Measurements from ENCODE around the gene SREK1IP1.

GRCh38 chr5:64765804-64766504, 2.5 kb downstream of the SREK1IP1 start:
- TF ChIP-seq GATA3 (IDR thresholded peaks at IDR 0.05; ENCODE audit: low read depth, low read length) = no peak
- TF ChIP-seq GATA2 (IDR thresholded peaks at IDR 0.05; ENCODE audit: low read depth, low read length) = no peak

Data from SH-SY5Y (cell line).